B cell (primary cell): ENCODE measurements around the gene NACC1. TPM values are rescaled to one million over a fixed set of nuclear protein-coding genes. Genes with fewer than 3 reads are reported as not detected.

Source experiments
- ATAC-seq: fragments of 200-7000 bp; cut with Tn5 transposase; one replicate; pipeline ENCODE4 v1.10.0; 2021; ENCODE audit warnings: low read depth, mild to moderate bottlenecking, moderate number of reproducible peaks, moderate library complexity
- CTCF ChIA-PET: fragments of 350-600 bp; sonication (Branson Sonifier 250); formaldehyde crosslinking; loops from one replicate; lab custom pipeline; 2021; ENCODE audit warnings: antibody characterized with exemption, inconsistent platforms; lab: Charles Lee
- POLR2A ChIA-PET: fragments of 350-600 bp; sonication (Branson Sonifier 250); formaldehyde crosslinking; loops from one replicate; lab custom pipeline; 2021; ENCODE audit warnings: antibody characterized with exemption; lab: Charles Lee
- DNase-seq: peaks from one replicate; pipeline ENCODE4 v3.0.0; 2013
- H2AFZ ChIP-seq: 2 replicates; pipeline ENCODE4 v1.6.1; 2012; ENCODE audit warnings: mild to moderate bottlenecking, low read depth, low read length; ENCODE audit not compliant: insufficient read depth, poor library complexity, severe bottlenecking
- H3K27ac ChIP-seq, 2 donors: 1 replicate in 1 of 2; 2 replicates in 1 of 2; pipeline ENCODE4 v1.5.1; 2012 to 2013; ENCODE audit warnings: low read length in 2 of 2, mild to moderate bottlenecking in 2 of 2, moderate library complexity in 1 of 2
- H3K27me3 ChIP-seq, 4 experiments: fragments of 200-600 bp in 1 of 4; sonication (generic) in 1 of 4; replicated peaks in 1 of 4; 1 replicate in 2 of 4; 2 replicates in 2 of 4; pipeline versions ENCODE4 v1.6.1 to v1.7.0; 2013 to 2016; ENCODE audit warnings: low read length in 3 of 4, mild to moderate bottlenecking in 2 of 4, mixed read lengths in 1 of 4, moderate library complexity in 1 of 4; ENCODE audit not compliant: insufficient read depth in 4 of 4, control insufficient read depth in 3 of 4; ENCODE audit errors: control extremely low read depth in 1 of 4
- H3K36me3 ChIP-seq, 2 experiments: replicated peaks in 1 of 2; 1 replicate in 1 of 2; 2 replicates in 1 of 2; pipeline versions ENCODE4 v1.6.1 to v1.7.1; 2013; ENCODE audit warnings: low read length in 1 of 2; ENCODE audit not compliant: insufficient read depth in 2 of 2, control insufficient read depth in 1 of 2; ENCODE audit errors: control extremely low read depth in 1 of 2, extremely low read depth in 1 of 2
- H3K4me1 ChIP-seq, 2 donors: fragments of 200-600 bp in 1 of 2; sonication (generic) in 1 of 2; 1 replicate in 1 of 2; 2 replicates in 1 of 2; pipeline versions ENCODE4 v1.5.1 to v1.6.1; 2013 to 2017; ENCODE audit warnings: low read length in 2 of 2; ENCODE audit not compliant: control insufficient read depth in 2 of 2, insufficient read depth in 2 of 2
- H3K4me2 ChIP-seq: replicated peaks from 2 replicates; pipeline ENCODE3; 2012; ENCODE audit warnings: mild to moderate bottlenecking, low read depth, low read length; ENCODE audit not compliant: poor library complexity, severe bottlenecking
- H3K4me3 ChIP-seq, 5 experiments: fragments of 200-600 bp in 1 of 5; sonication (generic) in 1 of 5; 1 replicate in 3 of 5; 2 replicates in 2 of 5; pipeline versions ENCODE4 v1.5.1 to v1.7.0; 2011 to 2016; ENCODE audit warnings: low read length in 4 of 5, mild to moderate bottlenecking in 4 of 5, low read depth in 2 of 5, control low read depth in 1 of 5, moderate library complexity in 1 of 5; ENCODE audit not compliant: insufficient read depth in 1 of 5; ENCODE audit errors: control extremely low read depth in 1 of 5, extremely low read depth in 1 of 5
- H3K79me2 ChIP-seq: fragments of 200-600 bp; sonication (generic); one replicate; pipeline ENCODE4 v1.6.0; 2016; ENCODE audit warnings: low read length; ENCODE audit not compliant: control insufficient read depth, insufficient read depth
- H3K9ac ChIP-seq: fragments of 200-600 bp; sonication (generic); 2 replicates; pipeline ENCODE4 v1.6.1; 2017; ENCODE audit warnings: mild to moderate bottlenecking, low read length, moderate library complexity
- H3K9me3 ChIP-seq, 3 donors: one replicate each; pipeline versions ENCODE4 v1.6.1 to v1.7.1; 2013; ENCODE audit warnings: low read length in 2 of 3; ENCODE audit not compliant: control insufficient read depth in 2 of 3, insufficient read depth in 1 of 3; ENCODE audit errors: control extremely low read depth in 1 of 3
- H4K20me1 ChIP-seq: 2 replicates; pipeline ENCODE4 v1.6.0; 2012; ENCODE audit warnings: mild to moderate bottlenecking, low read length; ENCODE audit not compliant: insufficient read depth, control insufficient read depth, poor library complexity, severe bottlenecking
- H3K27ac Mint-ChIP-seq: one replicate; pipeline ENCODE4 v1.8.0; 2021; ENCODE audit warnings: mixed read lengths
- H3K27me3 Mint-ChIP-seq: one replicate; pipeline ENCODE4 v1.8.0; 2021; ENCODE audit warnings: mixed read lengths
- H3K4me1 Mint-ChIP-seq: one replicate; pipeline ENCODE4 v1.8.0; 2021; ENCODE audit warnings: mixed read lengths
- H3K4me3 Mint-ChIP-seq: one replicate; pipeline ENCODE4 v1.8.0; 2021; ENCODE audit warnings: mixed read lengths
- H3K9me3 Mint-ChIP-seq: one replicate; pipeline ENCODE4 v1.8.0; 2022; ENCODE audit warnings: mixed read lengths; ENCODE audit not compliant: insufficient read depth
- CTCF ChIP-seq: fragments of 200-600 bp; IDR thresholded peaks from one replicate; pipeline ENCODE4 v1.8.0; 2022; ENCODE audit warnings: antibody characterized with exemption, mild to moderate bottlenecking
- EZH2 ChIP-seq: IDR thresholded peaks from 2 replicates; pipeline ENCODE4 v1.6.1; 2012; ENCODE audit warnings: borderline replicate concordance, low read depth, mild to moderate bottlenecking, moderate library complexity, low read length; ENCODE audit not compliant: insufficient read depth, poor library complexity, severe bottlenecking
- WGBS: methylation state at CpG from one replicate; pipeline ENCODE4 v1.1.5; 2013; ENCODE audit warnings: missing lambda C conversion rate; ENCODE audit not compliant: insufficient coverage; 5-methylcytosine and 5-hydroxymethylcytosine counted together
- intact Hi-C: fragments of 100-400 bp; cut with micrococcal nuclease; formaldehyde crosslinking; loops from one replicate; pipeline ENCODE4 v1.10.0; 2022
- polyA plus RNA-seq: library from polyadenylated mRNA; depleted of rRNA; stranded (reverse); fragments of >200 nt; gene quantifications from 2 replicates; pipeline ENCODE4 v1.2.3, GENCODE V29; 2012
- total RNA-seq, 2 donors: library from RNA; stranded (reverse); fragments of 120-200 nt in 1 of 2; gene quantifications; 1 replicate in 1 of 2; 2 replicates in 1 of 2; pipeline versions ENCODE4 v1.2.3 to v1.2.4, GENCODE V29; 2013 to 2022

The NACC1 gene
- total and polyA plus RNA-seq, 2 donors (not counting 1 experiment from before 2014, with no cell fraction given) = 25.9 to 27.5 TPM

- Histone ChIP-seq H3K4me2 (no peak overlapping the region), H3K27me3 (no peaks in the 10 kb centered on the region), H2AFZ (no peak overlapping the region), H3K9ac (no peak overlapping the region), H3K4me3 (no peak overlapping the region), H3K79me2 (no peaks in the 10 kb centered on the region), H3K9me3 (no peaks in the 10 kb centered on the region), H3K36me3 (no peaks in the 10 kb centered on the region), H3K27ac (no peak overlapping the region), H3K4me1 (no peaks in the 10 kb centered on the region), H4K20me1 (no peaks in the 10 kb centered on the region)
- ChIA-PET CTCF (interaction anchor here (1.4 kb wide), 1 partner anchor 22 kb away, joined by 4 read pairs; no protein-coding TSS in a partner anchor), POLR2A (no interaction called here)
- intact Hi-C loops = no loop called here
- DNase-seq = no peak
- H3K27me3 Mint-ChIP-seq = peaks cover 4% of the 10 kb centered on the region
- no peak for ATAC-seq
- H3K4me3 Mint-ChIP-seq = no peak overlapping the region
- WGBS = 94% methylated on average over 6 of the region's 7 CpGs
- no peak overlapping the region for H3K27ac Mint-ChIP-seq
- no peaks in the 10 kb centered on the region for H3K4me1 Mint-ChIP-seq
- H3K9me3 Mint-ChIP-seq = no peaks in the 10 kb centered on the region
- TF ChIP-seq CTCF = no peak
- no peak for TF ChIP-seq EZH2
Observed at GRCh38 chr19:13083008-13083404, 35.1 kb upstream of the NACC1 start.

- Histone ChIP-seq H3K4me2 (no peak overlapping the region), H2AFZ (no peak overlapping the region), H3K27ac (no peak overlapping the region), H3K79me2 (no peaks in the 10 kb centered on the region), H3K27me3 (no peaks in the 10 kb centered on the region), H3K36me3 (no peaks in the 10 kb centered on the region), H3K9ac (no peak overlapping the region), H3K4me1 (no peaks in the 10 kb centered on the region), H3K4me3 (no peak overlapping the region), H4K20me1 (no peaks in the 10 kb centered on the region), H3K9me3 (no peaks in the 10 kb centered on the region)
- Mint-ChIP-seq H3K27me3 (peaks cover 4% of the 10 kb centered on the region), H3K4me3 (no peak overlapping the region), H3K27ac (no peak overlapping the region), H3K9me3 (no peaks in the 10 kb centered on the region), H3K4me1 (no peaks in the 10 kb centered on the region)
- ATAC-seq (no peak), DNase-seq (no peak)
- POLR2A ChIA-PET = no interaction called here
- CTCF ChIA-PET = interaction anchor here (1.4 kb wide), 1 partner anchor 22 kb away, joined by 4 read pairs; no protein-coding TSS in a partner anchor
- TF ChIP-seq EZH2 (no peak), CTCF (no peak)
- intact Hi-C loops = no loop called here
- 95% methylated on average over 9 of the region's 9 CpGs for WGBS
Observed at GRCh38 chr19:13083627-13084026, 34.4 kb upstream of the NACC1 start.
